Activated CD4-positive, alpha-beta T cell treated with anti-CD3 and anti-CD28 coated beads, Interleukin-10, Interleukin-2, amounts not matched to agents 100 ng/mL and 50 ng/mL, durations not matched to agents 16 hours and 8 hours (primary cell): ENCODE measurements around the gene NEXN.
A peak's percentile ranks its signal among the peaks of the same experiment; 100 is the strongest.
"Not testable (repeated sequence)": the region's sequence is repeated elsewhere in the genome, so short reads cannot be mapped to it uniquely, and the experiment has no call there.

Experiments used
- DNase-seq: peaks from one replicate; pipeline ENCODE4 v3.0.0-alpha.2; 2020

NEXN gene

GRCh38 chr1:77906019-77906545 lies 17.7 kb downstream of the NEXN start:
- DNase-seq: no peak

DNA sequence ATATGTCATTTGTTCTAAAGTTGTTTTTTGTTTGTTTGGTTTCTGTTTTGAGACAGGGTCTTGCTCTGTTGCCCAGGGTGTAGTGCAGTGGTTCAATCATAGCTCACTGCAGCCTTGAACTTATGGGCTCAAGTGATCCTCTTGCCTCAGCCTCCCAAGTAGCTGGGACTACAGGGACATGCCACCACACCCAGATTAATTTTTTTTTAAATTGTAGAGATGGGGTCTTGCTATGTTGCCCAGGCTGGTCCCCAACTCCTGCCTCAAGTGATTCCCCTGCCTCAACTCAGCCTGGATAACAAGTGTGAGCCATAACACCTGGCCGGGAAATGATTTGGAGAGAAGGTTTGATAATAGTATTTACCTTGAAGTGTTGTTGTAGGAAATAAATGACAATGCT lies 18.2 kb downstream of the NEXN start:
- DNase-seq: no peak

DNA sequence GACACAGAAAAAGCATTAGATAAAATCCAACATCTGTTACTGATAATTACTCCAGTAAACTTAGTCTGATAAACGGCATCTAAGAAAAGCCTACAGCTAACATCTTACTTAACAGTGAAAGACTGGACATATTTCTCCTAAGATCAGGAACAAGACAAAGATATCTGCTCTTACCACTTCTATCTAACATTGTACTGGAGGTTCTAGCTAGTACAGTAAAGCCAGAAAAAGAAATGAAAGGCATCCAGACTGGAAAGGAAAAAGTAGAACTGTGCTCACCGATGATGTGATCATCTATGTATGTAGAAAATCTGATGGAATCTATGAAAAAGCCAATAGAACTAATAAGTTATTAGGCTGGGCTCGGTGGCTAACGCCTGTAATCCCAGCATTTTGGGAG lies 21.7 kb downstream of the NEXN start:
- no peak for DNase-seq

DNA sequence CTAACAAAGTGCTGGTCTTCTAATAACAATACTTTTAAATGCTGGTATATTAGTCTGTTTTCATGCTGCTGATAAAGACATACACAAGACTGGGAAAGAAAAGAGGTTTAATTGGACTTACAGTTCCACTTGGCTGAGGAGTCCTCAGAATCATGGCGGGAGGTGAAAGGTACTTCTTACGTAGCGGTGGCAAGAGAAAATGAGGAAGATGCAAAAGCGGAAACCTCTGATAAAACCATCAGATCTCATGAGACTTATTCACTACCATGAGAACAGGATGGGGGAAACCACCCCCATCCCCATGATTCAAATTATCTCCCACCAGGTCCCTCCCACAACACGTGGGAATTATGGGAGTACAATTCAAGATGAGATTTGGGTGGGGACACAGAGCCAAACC lies 30.5 kb downstream of the NEXN start:
- DNase-seq: not testable (repeated sequence)

- no peak for DNase-seq
Observed at GRCh38 chr1:77925518-77925917, 37.1 kb downstream of the NEXN start.

DNA sequence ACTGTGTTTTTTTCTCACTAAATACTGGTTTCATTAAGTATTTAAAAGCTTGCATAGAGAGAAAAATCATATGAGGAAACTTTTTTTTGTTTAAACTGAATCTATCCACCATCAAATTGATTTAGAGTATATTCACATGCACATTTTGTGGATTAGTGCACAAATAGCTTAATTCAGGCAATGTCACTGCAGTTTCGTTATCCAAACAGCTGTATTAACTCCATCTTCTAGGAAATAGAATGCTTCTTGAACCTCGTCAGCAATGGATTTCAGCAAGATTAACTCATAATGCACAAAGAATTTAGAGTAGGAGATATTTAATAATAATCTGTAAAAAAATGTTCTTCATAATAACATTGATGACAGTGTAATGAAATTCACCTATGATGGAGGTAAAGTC lies 37.5 kb downstream of the NEXN start:
- DNase-seq: no peak

- DNase-seq: peak; percentile 53
Observed at GRCh38 chr1:77926561-77927357, 38.3 kb downstream of the NEXN start.

GRCh38 chr1:77927414-77927813 lies 39.0 kb downstream of the NEXN start:
- no peak for DNase-seq

GRCh38 chr1:77929806-77930205 lies 41.4 kb downstream of the NEXN start:
- no peak for DNase-seq

DNA sequence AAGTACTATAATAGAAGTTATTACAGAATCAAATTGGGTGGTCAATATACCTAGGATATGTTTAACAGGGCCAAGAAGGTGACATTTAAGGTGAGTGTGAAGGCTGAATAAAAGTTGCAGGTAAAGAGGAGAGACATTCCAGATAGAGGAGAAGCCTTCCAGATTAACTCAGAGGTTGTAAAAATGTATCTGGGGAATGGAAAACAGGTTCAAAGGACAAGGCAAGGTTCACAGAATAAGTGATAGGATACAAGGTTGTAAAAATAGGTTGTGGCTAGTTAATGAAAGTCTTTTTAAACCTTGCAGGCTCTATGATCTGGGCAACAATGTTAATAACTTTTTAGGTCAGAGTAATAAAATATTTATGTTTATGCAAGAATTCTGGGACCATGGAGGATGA lies 50.2 kb downstream of the NEXN start:
- DNase-seq: no peak

DNA sequence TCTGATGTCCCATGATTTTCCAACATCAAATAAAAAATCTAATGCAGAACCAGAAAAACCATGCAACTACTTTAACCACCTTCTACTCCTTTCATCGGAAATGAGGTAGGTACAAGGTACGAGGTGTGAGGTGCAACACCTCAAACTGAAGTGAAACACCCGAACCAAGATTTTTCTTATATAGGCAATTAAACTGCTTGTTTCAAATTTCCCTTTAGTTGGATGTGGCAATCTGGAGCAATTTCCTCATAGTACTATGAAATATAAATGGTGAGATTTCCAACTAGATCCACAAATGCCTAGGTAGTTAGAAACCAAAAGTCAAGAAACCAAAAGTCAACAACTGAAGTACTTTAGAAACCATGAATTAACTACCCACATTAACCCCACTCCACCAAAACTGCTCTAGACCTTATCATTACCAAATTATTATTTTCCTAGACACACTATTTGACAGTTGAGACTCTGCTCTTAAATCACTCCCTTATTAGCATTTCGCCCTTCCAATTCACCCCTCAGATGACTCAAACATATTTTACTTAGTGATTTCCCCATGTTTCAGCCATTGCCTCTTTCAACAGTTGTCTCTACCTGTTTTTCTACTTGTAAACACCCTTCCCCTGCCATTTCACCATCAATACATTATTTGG lies 52.6 kb downstream of the NEXN start:
- DNase-seq: no peak

DNA sequence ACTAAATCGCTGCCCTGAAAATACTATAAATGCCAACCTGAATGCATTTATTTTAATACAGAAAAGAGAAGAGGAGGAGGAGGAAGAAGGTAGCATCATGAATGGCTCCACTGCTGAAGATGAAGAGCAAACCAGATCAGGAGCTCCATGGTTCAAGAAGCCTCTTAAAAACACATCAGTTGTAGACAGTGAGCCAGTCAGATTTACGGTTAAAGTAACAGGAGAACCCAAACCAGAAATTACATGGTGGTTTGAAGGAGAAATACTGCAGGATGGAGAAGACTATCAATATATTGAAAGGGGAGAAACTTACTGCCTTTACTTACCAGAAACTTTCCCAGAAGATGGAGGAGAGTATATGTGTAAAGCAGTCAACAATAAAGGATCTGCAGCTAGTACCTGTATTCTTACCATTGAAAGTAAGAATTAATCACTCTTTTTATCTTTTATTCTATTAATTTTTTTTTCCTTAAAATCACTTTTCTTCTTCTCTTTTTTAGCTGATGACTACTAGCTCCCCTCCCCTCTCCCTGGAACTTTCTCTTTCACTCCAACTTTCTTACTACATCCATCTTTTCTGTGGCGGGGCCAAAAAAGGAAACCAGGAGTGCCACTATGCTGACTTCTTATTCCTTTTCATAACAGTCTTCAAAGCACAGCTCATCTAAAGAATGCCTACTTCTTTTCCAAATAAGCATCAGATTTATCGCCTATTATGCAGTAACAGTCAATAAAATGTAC lies 54.1 kb downstream of the NEXN start:
- DNase-seq: no peak

DNA sequence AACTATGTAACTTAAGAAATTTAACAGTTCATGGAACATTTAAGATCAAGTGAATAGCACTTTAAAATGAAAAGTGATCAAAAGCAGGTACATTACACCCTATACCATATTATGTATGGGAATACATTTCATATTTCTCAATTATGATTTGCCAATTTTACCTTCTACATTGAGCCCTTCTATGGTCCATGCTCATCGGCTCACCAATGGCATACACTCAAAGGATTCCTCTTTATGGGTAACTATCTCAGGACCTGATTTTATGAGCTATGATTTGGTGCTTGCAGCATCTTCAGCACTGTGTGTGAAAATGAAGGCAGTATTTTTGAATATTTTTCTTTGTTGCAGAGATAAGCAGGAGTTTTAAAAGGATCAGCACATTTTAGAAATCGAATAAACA lies 56.9 kb downstream of the NEXN start:
- DNase-seq: no peak

DNA sequence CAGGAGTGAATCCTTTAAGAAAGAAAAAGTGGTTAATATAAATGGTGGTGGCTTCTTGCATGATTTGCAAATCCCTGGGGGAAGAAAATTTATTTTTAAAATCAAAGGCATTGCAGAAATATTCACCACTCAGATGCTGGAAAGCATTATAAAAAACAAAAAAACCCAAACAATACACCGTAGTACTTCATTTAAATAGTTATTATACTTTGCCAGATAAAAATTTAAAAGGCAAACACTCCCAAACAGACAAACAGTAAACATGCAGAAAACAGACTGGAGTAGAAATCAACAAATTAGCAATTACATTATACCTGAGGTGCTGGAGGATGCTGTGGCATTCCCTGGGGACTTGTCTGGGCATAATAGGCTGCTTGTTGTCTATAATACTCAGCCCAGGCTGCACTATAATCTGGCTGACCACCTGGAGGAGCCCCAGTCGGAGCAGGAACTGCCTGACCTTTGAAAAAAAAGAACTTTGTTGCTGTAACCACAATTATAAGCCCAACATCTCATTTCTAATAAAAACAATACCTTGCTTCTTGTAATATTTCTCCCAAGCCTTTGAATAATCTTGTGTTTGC lies 60.5 kb downstream of the NEXN start:
- no peak for DNase-seq

DNA sequence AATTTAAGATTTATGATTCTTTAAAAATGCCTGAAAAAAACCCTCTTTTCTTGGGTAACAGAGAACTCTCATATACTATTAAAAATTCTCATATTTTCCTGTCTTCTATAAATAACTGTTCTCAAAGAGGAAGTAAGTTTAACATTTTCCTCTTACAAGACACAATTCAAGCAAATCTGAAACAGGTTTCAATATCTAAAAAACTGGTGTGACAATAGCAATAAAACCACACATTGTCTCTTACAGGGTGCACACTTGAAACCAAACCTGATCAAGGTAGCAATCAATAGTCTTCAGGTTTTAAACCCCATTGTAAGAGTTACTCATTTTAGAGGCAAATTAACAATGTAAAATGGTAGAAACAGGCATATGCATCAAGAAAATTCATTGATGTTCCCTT lies 62.4 kb downstream of the NEXN start:
- no peak for DNase-seq

DNA sequence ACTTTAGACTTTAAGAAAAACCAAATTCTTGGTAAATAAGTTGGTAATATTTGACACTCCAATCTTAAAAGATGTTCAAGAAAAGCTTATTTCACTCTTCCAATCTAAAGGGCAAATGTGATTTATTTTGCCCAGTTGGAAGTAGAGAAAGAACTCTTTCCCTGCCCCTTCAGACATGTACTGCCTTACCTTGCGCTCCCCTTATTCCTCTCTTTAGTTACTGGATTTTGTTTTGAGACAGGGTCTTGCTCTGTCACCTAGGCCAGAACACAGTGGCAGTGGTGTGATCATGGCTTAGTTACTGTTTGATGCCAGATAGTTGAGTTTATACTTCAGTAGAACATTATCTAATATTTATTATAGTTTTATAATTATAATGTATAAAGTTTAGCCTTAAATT lies 62.9 kb downstream of the NEXN start:
- no peak for DNase-seq

GRCh38 chr1:77953907-77954306 lies 65.5 kb downstream of the NEXN start:
- DNase-seq: no peak

GRCh38 chr1:77954521-77954920 lies 66.1 kb downstream of the NEXN start:
- DNase-seq: no peak

- no peak for DNase-seq
Observed at GRCh38 chr1:77955709-77956108, 67.3 kb downstream of the NEXN start.

- DNase-seq: no peak
Observed at GRCh38 chr1:77956464-77956863, 68.0 kb downstream of the NEXN start.

DNA sequence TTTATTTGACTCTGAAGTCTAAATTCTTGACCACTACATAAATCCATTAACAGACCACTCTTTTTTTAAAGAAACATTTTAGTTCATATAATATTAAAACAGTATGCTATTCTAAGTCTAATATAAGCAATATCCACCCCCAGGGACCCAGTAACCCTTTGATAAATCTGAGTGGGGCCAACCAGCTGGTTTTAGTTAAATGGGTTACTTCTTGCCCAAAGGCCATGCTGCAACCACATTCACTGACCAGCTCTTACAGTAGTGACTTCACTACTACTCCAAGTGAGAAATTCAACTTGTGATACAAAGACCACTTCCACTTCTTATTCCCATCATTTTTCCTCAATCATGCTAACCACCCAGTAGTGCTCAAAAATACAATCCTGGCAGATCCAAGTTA lies 70.0 kb downstream of the NEXN start:
- DNase-seq: no peak

DNA sequence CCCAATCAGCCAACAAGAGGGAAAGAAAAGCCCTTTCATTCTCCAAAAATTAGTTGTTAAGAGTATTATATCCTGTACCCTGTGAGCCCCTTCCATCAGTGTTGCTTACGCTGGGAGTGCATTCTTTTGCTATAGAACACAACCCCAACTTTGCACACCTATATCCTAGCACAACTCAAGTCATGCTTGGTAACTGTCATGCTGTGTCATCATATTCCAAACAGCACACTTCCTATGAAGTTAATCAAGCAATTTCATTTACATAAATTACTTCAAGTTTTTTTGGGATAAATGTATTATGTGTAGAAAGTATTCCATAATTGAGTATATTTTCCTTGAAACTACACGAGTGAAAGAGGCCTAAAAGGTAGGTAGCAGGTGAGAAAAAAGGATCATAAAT lies 70.4 kb downstream of the NEXN start:
- DNase-seq: no peak

GRCh38 chr1:77961392-77961791 lies 73.0 kb downstream of the NEXN start:
- no peak for DNase-seq
